Natural killer cell (primary cell): Measurements from ENCODE around the gene GLYR1. TPM values are rescaled to one million over a fixed set of nuclear protein-coding genes. Genes with fewer than 3 reads are reported as not detected.

Source experiments
- ATAC-seq, 3 donors: fragments of 150-1000 bp in 2 of 3; fragments of 200-7000 bp in 1 of 3; cut with Tn5 transposase; 1 replicate in 1 of 3; 2 replicates in 2 of 3; pipeline ENCODE4 v1.10.0; 2021; ENCODE audit warnings: mild to moderate bottlenecking in 2 of 3, moderate library complexity in 2 of 3
- DNase-seq, 2 donors: peaks; one replicate each; pipeline versions ENCODE4 v3.0.0 to v3.0.0-alpha.2; 2013 to 2021; ENCODE audit warnings: mixed read lengths in 1 of 2
- H3K27ac ChIP-seq: one replicate; pipeline ENCODE4 v1.5.1; 2013; ENCODE audit warnings: mild to moderate bottlenecking, low read length
- H3K27me3 ChIP-seq: one replicate; pipeline ENCODE4 v1.6.1; 2013; ENCODE audit warnings: low read length; ENCODE audit not compliant: control insufficient read depth, insufficient read depth
- H3K36me3 ChIP-seq: one replicate; pipeline ENCODE4 v1.6.1; 2013; ENCODE audit warnings: low read length; ENCODE audit not compliant: control insufficient read depth, insufficient read depth
- H3K4me1 ChIP-seq: one replicate; pipeline ENCODE4 v1.6.1; 2013; ENCODE audit warnings: low read length; ENCODE audit not compliant: control insufficient read depth, insufficient read depth
- H3K4me3 ChIP-seq: one replicate; pipeline ENCODE4 v1.5.1; 2013; ENCODE audit warnings: low read length
- H3K9me3 ChIP-seq: one replicate; pipeline ENCODE4 v1.6.1; 2013; ENCODE audit warnings: low read length; ENCODE audit not compliant: control insufficient read depth, insufficient read depth
- H3K27ac Mint-ChIP-seq, 2 donors: one replicate each; pipeline ENCODE4 v1.8.0; 2022; ENCODE audit warnings: mild to moderate bottlenecking in 2 of 2, mixed read lengths in 2 of 2, moderate library complexity in 1 of 2
- H3K27me3 Mint-ChIP-seq, 2 donors: one replicate each; pipeline ENCODE4 v1.8.0; 2022; ENCODE audit warnings: low read depth in 2 of 2, mixed read lengths in 2 of 2
- H3K36me3 Mint-ChIP-seq: one replicate; pipeline ENCODE4 v1.8.0; 2022; ENCODE audit warnings: mixed read lengths
- H3K4me1 Mint-ChIP-seq, 2 donors: one replicate each; pipeline ENCODE4 v1.8.0; 2022; ENCODE audit warnings: mixed read lengths in 2 of 2
- H3K4me3 Mint-ChIP-seq: one replicate; pipeline ENCODE4 v1.8.0; 2022; ENCODE audit warnings: mild to moderate bottlenecking, moderate library complexity, mixed read lengths
- H3K9me3 Mint-ChIP-seq, 2 donors: one replicate each; pipeline ENCODE4 v1.8.0; 2022; ENCODE audit warnings: mixed read lengths in 2 of 2
- WGBS: methylation state at CpG from one replicate; pipeline ENCODE4 v1.1.7; 2013; ENCODE audit warnings: missing lambda C conversion rate; ENCODE audit not compliant: insufficient coverage; 5-methylcytosine and 5-hydroxymethylcytosine counted together
- intact Hi-C: fragments of 100-400 bp; cut with micrococcal nuclease; formaldehyde crosslinking; loops from one replicate; pipeline ENCODE4 v1.14.2; 2022
- total RNA-seq, 4 donors: library from RNA; stranded (reverse); fragments of 120-200 nt in 1 of 4; gene quantifications; one replicate each; pipeline versions ENCODE4 v1.2.3 to v1.2.4, GENCODE V29; 2013 to 2022
- TF ChIP-seq, protein P1 (sequence below): fragments of 200-600 bp; IDR thresholded peaks from one replicate; pipeline ENCODE4 v1.8.0; 2022; ENCODE audit warnings: antibody characterized with exemption

GLYR1 gene
- total RNA-seq, 3 donors from 2014 or later (not counting 1 experiment from before 2014, with no cell fraction given) = 112 to 129 (median 125) TPM

GRCh38 chr16:4891097-4891885 is 44.2 kb upstream of the GLYR1 start:
- Histone ChIP-seq H3K4me3 (no peak overlapping the region), H3K4me1 (no peaks in the 10 kb centered on the region), H3K27ac (no peak overlapping the region), H3K27me3 (no peaks in the 10 kb centered on the region), H3K9me3 (no peaks in the 10 kb centered on the region), H3K36me3 (peaks cover 3% of the 10 kb centered on the region)
- H3K36me3 Mint-ChIP-seq = peaks cover 2% of the 10 kb centered on the region
- no peak for ATAC-seq
- DNase-seq = no peak
- H3K4me3 Mint-ChIP-seq = no peak overlapping the region
- H3K9me3 Mint-ChIP-seq = no peaks in the 10 kb centered on the region
- H3K27ac Mint-ChIP-seq = no peak overlapping the region
- WGBS = 93% methylated on average over 16 of the region's 16 CpGs
- peaks cover 2 to 6% of the 10 kb centered on the region in 2 donors for H3K4me1 Mint-ChIP-seq
- H3K27me3 Mint-ChIP-seq = no peaks in the 10 kb centered on the region
- intact Hi-C loops = no loop called here
- TF ChIP-seq, protein P1, sequence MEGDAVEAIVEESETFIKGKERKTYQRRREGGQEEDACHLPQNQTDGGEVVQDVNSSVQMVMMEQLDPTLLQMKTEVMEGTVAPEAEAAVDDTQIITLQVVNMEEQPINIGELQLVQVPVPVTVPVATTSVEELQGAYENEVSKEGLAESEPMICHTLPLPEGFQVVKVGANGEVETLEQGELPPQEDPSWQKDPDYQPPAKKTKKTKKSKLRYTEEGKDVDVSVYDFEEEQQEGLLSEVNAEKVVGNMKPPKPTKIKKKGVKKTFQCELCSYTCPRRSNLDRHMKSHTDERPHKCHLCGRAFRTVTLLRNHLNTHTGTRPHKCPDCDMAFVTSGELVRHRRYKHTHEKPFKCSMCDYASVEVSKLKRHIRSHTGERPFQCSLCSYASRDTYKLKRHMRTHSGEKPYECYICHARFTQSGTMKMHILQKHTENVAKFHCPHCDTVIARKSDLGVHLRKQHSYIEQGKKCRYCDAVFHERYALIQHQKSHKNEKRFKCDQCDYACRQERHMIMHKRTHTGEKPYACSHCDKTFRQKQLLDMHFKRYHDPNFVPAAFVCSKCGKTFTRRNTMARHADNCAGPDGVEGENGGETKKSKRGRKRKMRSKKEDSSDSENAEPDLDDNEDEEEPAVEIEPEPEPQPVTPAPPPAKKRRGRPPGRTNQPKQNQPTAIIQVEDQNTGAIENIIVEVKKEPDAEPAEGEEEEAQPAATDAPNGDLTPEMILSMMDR = no peak

DNA sequence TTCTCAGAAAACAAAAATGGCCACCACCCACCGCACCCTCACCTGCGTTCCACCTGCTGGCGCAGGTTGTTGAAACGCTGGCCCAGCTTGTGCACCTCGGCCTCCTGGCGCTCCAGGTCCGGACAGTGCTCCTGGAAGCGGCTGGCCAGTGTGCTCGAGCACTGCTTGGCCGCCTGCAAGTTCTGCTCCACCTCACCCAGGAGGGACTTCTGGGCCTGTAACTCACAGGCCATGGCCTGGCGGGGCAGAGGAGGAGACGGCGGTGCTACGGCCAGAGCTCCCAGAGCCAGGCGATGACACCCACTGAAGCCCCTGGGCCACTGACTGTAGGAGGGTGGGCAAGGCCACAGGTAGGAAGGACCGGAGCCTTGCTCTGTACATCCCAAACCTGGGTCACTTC is 43.6 kb upstream of the GLYR1 start:
- no peak overlapping the region for H3K4me3 Mint-ChIP-seq
- no peaks in the 10 kb centered on the region for H3K9me3 Mint-ChIP-seq
- 98% methylated on average over 16 of the region's 16 CpGs for WGBS
- Histone ChIP-seq H3K4me1 (no peaks in the 10 kb centered on the region), H3K27ac (no peak overlapping the region), H3K27me3 (no peaks in the 10 kb centered on the region), H3K4me3 (no peak overlapping the region), H3K36me3 (peaks cover 9% of the 10 kb centered on the region), H3K9me3 (no peaks in the 10 kb centered on the region)
- intact Hi-C loops = no loop called here
- H3K4me1 Mint-ChIP-seq = peaks cover 8 to 10% of the 10 kb centered on the region in 2 donors
- TF ChIP-seq, protein P1 = no peak
- H3K27ac Mint-ChIP-seq = no peak overlapping the region
- H3K27me3 Mint-ChIP-seq = no peaks in the 10 kb centered on the region
- H3K36me3 Mint-ChIP-seq = peaks cover 9% of the 10 kb centered on the region
- ATAC-seq (no peak), DNase-seq (no peak)

GRCh38 chr16:4890026-4890425 is 42.9 kb upstream of the GLYR1 start:
- H3K9me3 Mint-ChIP-seq = no peaks in the 10 kb centered on the region
- H3K27ac Mint-ChIP-seq = no peak overlapping the region
- 92% methylated on average over 10 of the region's 11 CpGs for WGBS

More at GRCh38 chr16:4890026-4890425, 42.9 kb upstream of the GLYR1 start:
- DNase-seq = no peak
- Histone ChIP-seq H3K36me3 (peaks cover 14% of the 10 kb centered on the region), H3K4me3 (no peak overlapping the region), H3K27me3 (no peaks in the 10 kb centered on the region), H3K4me1 (no peaks in the 10 kb centered on the region), H3K27ac (no peak overlapping the region), H3K9me3 (no peaks in the 10 kb centered on the region)
- Mint-ChIP-seq H3K4me3 (no peak overlapping the region), H3K36me3 (peaks cover 10% of the 10 kb centered on the region), H3K4me1 (peaks cover 10 to 16% of the 10 kb centered on the region in 2 donors), H3K27me3 (no peaks in the 10 kb centered on the region)
- TF ChIP-seq, protein P1 = no peak
- ATAC-seq = no peak
- intact Hi-C loops = no loop called here
